ENCODE data around the gene FASN. TPM values are rescaled to one million over a fixed set of nuclear protein-coding genes. Genes with fewer than 3 reads are reported as not detected.
A peak's percentile ranks its signal among the peaks of the same experiment; 100 is the strongest.

Gene FASN
- total and polyA plus RNA-seq, 2 of the 13 experiments (the other 11 are each of a cell fraction or from before 2014, with no cell fraction given): 51.7 to 101 TPM

DNA sequence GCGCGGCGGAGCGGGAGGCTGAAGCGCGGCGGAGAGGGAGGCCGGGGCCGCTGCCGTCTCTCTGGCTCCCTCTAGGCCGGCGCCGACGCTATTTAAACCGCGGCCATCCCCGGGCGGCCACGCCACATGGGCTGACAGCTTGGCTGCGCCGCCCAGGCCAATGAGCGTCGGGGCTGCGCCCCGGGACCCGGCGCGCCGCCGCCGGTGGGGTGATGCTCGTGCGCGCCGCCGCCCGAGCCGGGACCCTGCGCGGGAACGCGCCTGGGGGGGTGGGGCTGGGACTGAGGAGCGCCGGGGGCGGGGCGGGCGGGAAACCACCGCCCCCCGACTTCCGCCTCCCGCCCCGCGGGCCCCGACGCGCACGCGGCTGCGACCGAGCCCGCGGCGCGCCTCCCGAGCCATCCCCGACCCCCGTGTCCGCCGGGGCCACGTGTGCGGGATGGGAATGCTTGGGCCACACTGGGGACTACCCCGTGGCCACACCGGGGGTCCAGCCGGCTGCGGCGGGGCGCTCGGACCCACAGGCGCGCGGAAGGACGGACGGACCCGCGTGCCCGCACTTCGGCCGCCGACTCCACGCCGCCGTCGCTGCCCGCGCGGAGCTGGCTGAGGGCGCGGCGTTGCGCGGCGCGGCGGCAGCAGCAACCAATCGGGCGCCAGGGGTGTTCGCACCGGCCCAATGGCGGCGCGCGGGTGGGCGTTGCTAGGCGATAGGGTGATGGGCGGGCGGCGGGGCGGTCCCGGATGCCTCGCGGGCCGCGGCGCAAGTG lies at the start of gene FASN (continued):
- TF ChIP-seq CENPT (CRISPR knock-in tag; IDR thresholded peaks at IDR 0.05; ENCODE audit: low read depth) (peak; percentile 80), ZNF724P (CRISPR knock-in tag; IDR thresholded peaks at IDR 0.05; ENCODE audit: borderline replicate concordance) (no peak; the same call in 1 of the 2 replicates), HNRNPUL1 (IDR thresholded peaks at IDR 0.05; ENCODE audit: low read depth, low read length) (no peak; the same call in 1 of the 2 replicates), ZNF549 (CRISPR knock-in tag; IDR thresholded peaks at IDR 0.05) (no peak; the same call in 1 of the 2 replicates), SMARCC2 (IDR thresholded peaks at IDR 0.05) (no peak), ATAD3A (CRISPR knock-in tag; IDR thresholded peaks at IDR 0.05) (no peak), NFE2L1 (CRISPR knock-in tag; IDR thresholded peaks at IDR 0.05; ENCODE audit: borderline replicate concordance) (no peak), ZNF737 (CRISPR knock-in tag; IDR thresholded peaks at IDR 0.05; ENCODE audit: borderline replicate concordance) (no peak), PAX8 (CRISPR knock-in tag; IDR thresholded peaks at IDR 0.05; ENCODE audit: borderline replicate concordance) (peak; percentile 86; the same call in 1 of the 2 replicates), CREM (IDR thresholded peaks at IDR 0.05) (no peak), CREM (CRISPR knock-in tag; IDR thresholded peaks at IDR 0.05) (no peak), ZNF251 (CRISPR knock-in tag; IDR thresholded peaks at IDR 0.05) (no peak)
- TF ChIP-seq, protein P1, sequence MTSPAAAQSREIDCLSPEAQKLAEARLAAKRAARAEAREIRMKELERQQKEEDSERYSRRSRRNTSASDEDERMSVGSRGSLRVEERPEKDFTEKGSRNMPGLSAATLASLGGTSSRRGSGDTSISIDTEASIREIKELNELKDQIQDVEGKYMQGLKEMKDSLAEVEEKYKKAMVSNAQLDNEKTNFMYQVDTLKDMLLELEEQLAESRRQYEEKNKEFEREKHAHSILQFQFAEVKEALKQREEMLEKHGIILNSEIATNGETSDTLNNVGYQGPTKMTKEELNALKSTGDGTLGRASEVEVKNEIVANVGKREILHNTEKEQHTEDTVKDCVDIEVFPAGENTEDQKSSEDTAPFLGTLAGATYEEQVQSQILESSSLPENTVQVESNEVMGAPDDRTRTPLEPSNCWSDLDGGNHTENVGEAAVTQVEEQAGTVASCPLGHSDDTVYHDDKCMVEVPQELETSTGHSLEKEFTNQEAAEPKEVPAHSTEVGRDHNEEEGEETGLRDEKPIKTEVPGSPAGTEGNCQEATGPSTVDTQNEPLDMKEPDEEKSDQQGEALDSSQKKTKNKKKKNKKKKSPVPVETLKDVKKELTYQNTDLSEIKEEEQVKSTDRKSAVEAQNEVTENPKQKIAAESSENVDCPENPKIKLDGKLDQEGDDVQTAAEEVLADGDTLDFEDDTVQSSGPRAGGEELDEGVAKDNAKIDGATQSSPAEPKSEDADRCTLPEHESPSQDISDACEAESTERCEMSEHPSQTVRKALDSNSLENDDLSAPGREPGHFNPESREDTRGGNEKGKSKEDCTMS (CRISPR knock-in tag; conservative IDR thresholded peaks at IDR 0.05): no peak
- TF ChIP-seq, protein P2, sequence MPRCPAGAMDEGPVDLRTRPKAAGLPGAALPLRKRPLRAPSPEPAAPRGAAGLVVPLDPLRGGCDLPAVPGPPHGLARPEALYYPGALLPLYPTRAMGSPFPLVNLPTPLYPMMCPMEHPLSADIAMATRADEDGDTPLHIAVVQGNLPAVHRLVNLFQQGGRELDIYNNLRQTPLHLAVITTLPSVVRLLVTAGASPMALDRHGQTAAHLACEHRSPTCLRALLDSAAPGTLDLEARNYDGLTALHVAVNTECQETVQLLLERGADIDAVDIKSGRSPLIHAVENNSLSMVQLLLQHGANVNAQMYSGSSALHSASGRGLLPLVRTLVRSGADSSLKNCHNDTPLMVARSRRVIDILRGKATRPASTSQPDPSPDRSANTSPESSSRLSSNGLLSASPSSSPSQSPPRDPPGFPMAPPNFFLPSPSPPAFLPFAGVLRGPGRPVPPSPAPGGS (CRISPR knock-in tag; IDR thresholded peaks at IDR 0.05): peak; percentile 68
- TF ChIP-seq, protein P3, sequence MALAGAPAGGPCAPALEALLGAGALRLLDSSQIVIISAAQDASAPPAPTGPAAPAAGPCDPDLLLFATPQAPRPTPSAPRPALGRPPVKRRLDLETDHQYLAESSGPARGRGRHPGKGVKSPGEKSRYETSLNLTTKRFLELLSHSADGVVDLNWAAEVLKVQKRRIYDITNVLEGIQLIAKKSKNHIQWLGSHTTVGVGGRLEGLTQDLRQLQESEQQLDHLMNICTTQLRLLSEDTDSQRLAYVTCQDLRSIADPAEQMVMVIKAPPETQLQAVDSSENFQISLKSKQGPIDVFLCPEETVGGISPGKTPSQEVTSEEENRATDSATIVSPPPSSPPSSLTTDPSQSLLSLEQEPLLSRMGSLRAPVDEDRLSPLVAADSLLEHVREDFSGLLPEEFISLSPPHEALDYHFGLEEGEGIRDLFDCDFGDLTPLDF (CRISPR knock-in tag; IDR thresholded peaks at IDR 0.05): peak; percentile 58; the same call in 1 of the 2 replicates
- TF ChIP-seq, protein P4, sequence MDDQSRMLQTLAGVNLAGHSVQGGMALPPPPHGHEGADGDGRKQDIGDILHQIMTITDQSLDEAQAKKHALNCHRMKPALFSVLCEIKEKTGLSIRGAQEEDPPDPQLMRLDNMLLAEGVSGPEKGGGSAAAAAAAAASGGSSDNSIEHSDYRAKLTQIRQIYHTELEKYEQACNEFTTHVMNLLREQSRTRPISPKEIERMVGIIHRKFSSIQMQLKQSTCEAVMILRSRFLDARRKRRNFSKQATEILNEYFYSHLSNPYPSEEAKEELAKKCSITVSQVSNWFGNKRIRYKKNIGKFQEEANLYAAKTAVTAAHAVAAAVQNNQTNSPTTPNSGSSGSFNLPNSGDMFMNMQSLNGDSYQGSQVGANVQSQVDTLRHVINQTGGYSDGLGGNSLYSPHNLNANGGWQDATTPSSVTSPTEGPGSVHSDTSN (CRISPR knock-in tag; IDR thresholded peaks at IDR 0.05; ENCODE audit: borderline replicate concordance): peak; percentile 87; the same call in 1 of the 2 replicates
- TF ChIP-seq, protein P5, sequence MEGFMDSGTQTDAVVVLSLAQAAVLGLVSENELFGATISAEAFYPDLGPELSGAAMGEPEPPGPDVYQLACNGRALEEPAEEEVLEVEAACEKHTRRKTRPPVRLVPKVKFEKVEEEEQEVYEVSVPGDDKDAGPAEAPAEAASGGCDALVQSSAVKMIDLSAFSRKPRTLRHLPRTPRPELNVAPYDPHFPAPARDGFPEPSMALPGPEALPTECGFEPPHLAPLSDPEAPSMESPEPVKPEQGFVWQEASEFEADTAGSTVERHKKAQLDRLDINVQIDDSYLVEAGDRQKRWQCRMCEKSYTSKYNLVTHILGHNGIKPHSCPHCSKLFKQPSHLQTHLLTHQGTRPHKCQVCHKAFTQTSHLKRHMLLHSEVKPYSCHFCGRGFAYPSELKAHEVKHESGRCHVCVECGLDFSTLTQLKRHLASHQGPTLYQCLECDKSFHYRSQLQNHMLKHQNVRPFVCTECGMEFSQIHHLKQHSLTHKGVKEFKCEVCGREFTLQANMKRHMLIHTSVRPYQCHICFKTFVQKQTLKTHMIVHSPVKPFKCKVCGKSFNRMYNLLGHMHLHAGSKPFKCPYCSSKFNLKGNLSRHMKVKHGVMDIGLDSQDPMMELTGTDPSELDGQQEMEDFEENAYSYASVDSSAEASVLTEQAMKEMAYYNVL (CRISPR knock-in tag; IDR thresholded peaks at IDR 0.05; ENCODE audit: borderline replicate concordance): peak; percentile 68

Data from HepG2 (cell line).